Neural progenitor cell (in vitro differentiated cells): ENCODE data around the gene USP13.

Experiments used
- EZH2phosphoT487 ChIP-seq: fragments of 200-600 bp; sonication (generic); IDR thresholded peaks from 2 replicates; pipeline ENCODE4 v1.6.1; 2017; ENCODE audit warnings: antibody characterized with exemption
- TF ChIP-seq, protein P1 (sequence below): fragments of 200-600 bp; sonication (generic); IDR thresholded peaks from 2 replicates; pipeline ENCODE4 v1.5.1; 2017; ENCODE audit warnings: antibody characterized with exemption, mild to moderate bottlenecking

DNA sequence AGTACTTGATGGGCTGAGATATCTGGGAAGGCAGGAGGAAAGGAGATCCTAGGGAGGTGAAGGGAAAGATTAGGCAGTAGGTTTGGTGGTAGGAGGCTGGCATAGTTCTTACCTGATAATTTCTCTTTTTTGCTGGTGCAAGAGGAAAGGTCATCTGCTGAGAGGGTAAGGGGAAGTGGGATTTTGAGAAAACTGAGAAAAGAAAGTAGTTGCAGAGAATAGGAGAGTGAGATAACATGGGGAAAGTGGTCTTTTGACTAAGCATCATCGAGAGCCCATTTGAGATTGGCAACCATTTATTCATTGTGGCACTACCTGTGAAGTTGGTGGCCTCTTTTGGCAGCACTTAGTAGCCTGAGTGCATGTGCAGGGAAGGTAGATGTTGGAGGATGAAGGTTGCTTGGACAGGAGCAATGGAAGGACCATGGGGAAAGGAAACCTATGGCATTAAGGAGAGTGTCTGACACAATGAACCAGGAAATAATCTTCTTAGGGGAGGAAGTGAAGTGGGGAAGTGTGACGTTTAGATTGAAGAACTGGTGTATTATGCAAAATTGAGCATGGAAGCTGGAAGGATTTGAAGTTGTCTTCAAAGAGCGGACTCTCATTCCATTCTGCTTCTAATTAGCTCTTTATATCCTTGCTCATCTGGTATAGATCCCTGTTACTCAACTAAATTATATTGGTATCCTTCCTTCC is 21.9 kb upstream of the USP13 start:
- no peak for TF ChIP-seq EZH2phosphoT487
- TF ChIP-seq, protein P1, sequence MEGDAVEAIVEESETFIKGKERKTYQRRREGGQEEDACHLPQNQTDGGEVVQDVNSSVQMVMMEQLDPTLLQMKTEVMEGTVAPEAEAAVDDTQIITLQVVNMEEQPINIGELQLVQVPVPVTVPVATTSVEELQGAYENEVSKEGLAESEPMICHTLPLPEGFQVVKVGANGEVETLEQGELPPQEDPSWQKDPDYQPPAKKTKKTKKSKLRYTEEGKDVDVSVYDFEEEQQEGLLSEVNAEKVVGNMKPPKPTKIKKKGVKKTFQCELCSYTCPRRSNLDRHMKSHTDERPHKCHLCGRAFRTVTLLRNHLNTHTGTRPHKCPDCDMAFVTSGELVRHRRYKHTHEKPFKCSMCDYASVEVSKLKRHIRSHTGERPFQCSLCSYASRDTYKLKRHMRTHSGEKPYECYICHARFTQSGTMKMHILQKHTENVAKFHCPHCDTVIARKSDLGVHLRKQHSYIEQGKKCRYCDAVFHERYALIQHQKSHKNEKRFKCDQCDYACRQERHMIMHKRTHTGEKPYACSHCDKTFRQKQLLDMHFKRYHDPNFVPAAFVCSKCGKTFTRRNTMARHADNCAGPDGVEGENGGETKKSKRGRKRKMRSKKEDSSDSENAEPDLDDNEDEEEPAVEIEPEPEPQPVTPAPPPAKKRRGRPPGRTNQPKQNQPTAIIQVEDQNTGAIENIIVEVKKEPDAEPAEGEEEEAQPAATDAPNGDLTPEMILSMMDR = no peak
